Fibroblast of villous mesenchyme (primary cell): Measurements from ENCODE around the gene PAPPA. TPM values are rescaled to one million over a fixed set of nuclear protein-coding genes. Genes with fewer than 3 reads are reported as not detected.

ENCODE experiments used
- DNase-seq: peaks from one replicate; pipeline ENCODE4 v3.0.0-alpha.2; 2010; ENCODE audit warnings: low read depth
- H3K4me3 ChIP-seq: 2 replicates; pipeline ENCODE4 v1.5.1; 2011; ENCODE audit warnings: low read depth, mild to moderate bottlenecking, low read length
- CTCF ChIP-seq: IDR thresholded peaks from 2 replicates; pipeline ENCODE4 v1.5.1; 2012; ENCODE audit warnings: low read depth, mild to moderate bottlenecking, low read length; ENCODE audit not compliant: insufficient read depth
- total RNA-seq: library from RNA; depleted of rRNA; stranded (reverse); fragments of >200 nt; gene quantifications from 2 replicates; pipeline ENCODE4 v1.2.3, GENCODE V29; 2012

Gene PAPPA
- total RNA-seq, 1 donor = 104 TPM

- no peak for DNase-seq
- TF ChIP-seq CTCF = no peak
- H3K4me3 ChIP-seq = no peak overlapping the region
These were observed 170.0 kb downstream of the PAPPA start for GRCh38 chr9:116323571-116323970.

- no peak overlapping the region for H3K4me3 ChIP-seq
- no peak for TF ChIP-seq CTCF
- no peak for DNase-seq
These were observed 172.3 kb downstream of the PAPPA start for GRCh38 chr9:116325924-116326323.

GRCh38 chr9:116327701-116328405 is 174.3 kb downstream of the PAPPA start:
- TF ChIP-seq CTCF = no peak
- DNase-seq = peak; percentile 45
- no peak overlapping the region for H3K4me3 ChIP-seq

GRCh38 chr9:116329470-116329869 is 175.9 kb downstream of the PAPPA start:
- H3K4me3 ChIP-seq = no peak overlapping the region
- TF ChIP-seq CTCF = no peak
- no peak for DNase-seq

GRCh38 chr9:116331241-116331640 is 177.7 kb downstream of the PAPPA start:
- no peak for DNase-seq
- no peak for TF ChIP-seq CTCF
- H3K4me3 ChIP-seq = no peak overlapping the region

GRCh38 chr9:116332090-116332489 is 178.5 kb downstream of the PAPPA start:
- no peak for TF ChIP-seq CTCF
- H3K4me3 ChIP-seq = no peak overlapping the region
- no peak for DNase-seq

- no peak overlapping the region for H3K4me3 ChIP-seq
- DNase-seq = no peak
- no peak for TF ChIP-seq CTCF
These were observed 179.7 kb downstream of the PAPPA start for GRCh38 chr9:116333254-116333653.
